HEK293 (cell line): ENCODE measurements around the gene HSPG2.

Source experiments
- FEZF1 ChIP-seq: fragments of 450-650 bp; formaldehyde crosslinking; IDR thresholded peaks from 2 replicates; pipeline ENCODE4 v1.5.1; 2016; ENCODE audit warnings: missing biosample characterization, missing genetic modification characterization
- GLI4 ChIP-seq: fragments of 450-650 bp; formaldehyde crosslinking; IDR thresholded peaks from 2 replicates; pipeline ENCODE4 v1.5.1; 2016; ENCODE audit warnings: missing biosample characterization, missing genetic modification characterization
- YY1 ChIP-seq: fragments of 450-650 bp; formaldehyde crosslinking; IDR thresholded peaks from 2 replicates; pipeline ENCODE4 v1.5.1; 2018; ENCODE audit warnings: missing biosample characterization, missing genetic modification characterization
- YY2 ChIP-seq: fragments of 450-650 bp; formaldehyde crosslinking; IDR thresholded peaks from 2 replicates; pipeline ENCODE4 v1.5.1; 2016; ENCODE audit warnings: missing biosample characterization, missing genetic modification characterization
- ZNF175 ChIP-seq: fragments of 450-650 bp; formaldehyde crosslinking; IDR thresholded peaks from 2 replicates; pipeline ENCODE4 v1.5.1; 2016; ENCODE audit warnings: missing biosample characterization, missing genetic modification characterization
- ZNF221 ChIP-seq: fragments of 450-650 bp; formaldehyde crosslinking; IDR thresholded peaks from 2 replicates; pipeline ENCODE4 v1.5.1; 2017; ENCODE audit warnings: missing biosample characterization, missing genetic modification characterization, borderline replicate concordance
- ZNF24 ChIP-seq: fragments of 450-650 bp; formaldehyde crosslinking; IDR thresholded peaks from 2 replicates; pipeline ENCODE4 v1.5.1; 2016; ENCODE audit warnings: missing biosample characterization, missing genetic modification characterization
- ZNF341 ChIP-seq: fragments of 450-650 bp; formaldehyde crosslinking; IDR thresholded peaks from 2 replicates; pipeline ENCODE4; 2016; ENCODE audit warnings: low read depth, missing biosample characterization, missing genetic modification characterization
- TF ChIP-seq, protein P1 (sequence below): fragments of 450-650 bp; formaldehyde crosslinking; IDR thresholded peaks from 2 replicates; pipeline ENCODE4 v1.5.1; 2016; ENCODE audit warnings: missing biosample characterization, missing genetic modification characterization
- TF ChIP-seq, protein P2 (sequence below): fragments of 450-650 bp; formaldehyde crosslinking; IDR thresholded peaks from 2 replicates; pipeline ENCODE4 v1.5.1; 2016; ENCODE audit warnings: missing biosample characterization, missing genetic modification characterization
- TF ChIP-seq, protein P3 (sequence below): fragments of 450-650 bp; formaldehyde crosslinking; IDR thresholded peaks from 2 replicates; pipeline ENCODE4 v1.5.1; 2017; ENCODE audit warnings: missing biosample characterization, mild to moderate bottlenecking, missing genetic modification characterization, moderate library complexity

DNA sequence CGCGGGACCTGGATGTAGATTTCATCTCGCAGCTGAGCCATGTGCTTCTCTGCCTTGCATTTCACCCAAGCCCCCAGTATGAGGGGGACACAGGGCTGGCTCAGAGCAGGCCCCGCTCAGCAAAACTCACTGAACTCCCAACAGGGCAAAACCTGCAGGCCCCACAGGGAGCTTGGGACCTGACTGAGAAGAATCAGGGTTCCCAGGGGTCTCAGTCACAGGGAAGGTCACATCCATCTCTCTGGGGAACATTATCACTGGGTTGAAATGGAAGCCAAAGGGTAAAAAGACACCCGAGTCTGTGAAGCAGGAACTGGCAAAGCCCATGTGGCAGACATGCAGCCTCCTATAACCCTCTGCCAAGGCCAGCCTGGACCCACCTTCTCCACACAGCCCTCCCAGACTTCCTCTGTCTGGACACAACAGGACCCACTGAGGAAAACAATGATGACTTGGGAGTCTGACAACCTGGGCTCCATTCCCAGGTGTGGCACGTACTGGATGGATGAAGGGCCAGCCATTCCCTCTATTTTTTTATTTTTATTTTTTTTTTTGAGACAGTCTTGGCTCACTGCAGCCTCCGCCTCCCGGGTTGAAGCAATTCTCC is 11.7 kb downstream of the HSPG2 start:
- TF ChIP-seq, protein P1, sequence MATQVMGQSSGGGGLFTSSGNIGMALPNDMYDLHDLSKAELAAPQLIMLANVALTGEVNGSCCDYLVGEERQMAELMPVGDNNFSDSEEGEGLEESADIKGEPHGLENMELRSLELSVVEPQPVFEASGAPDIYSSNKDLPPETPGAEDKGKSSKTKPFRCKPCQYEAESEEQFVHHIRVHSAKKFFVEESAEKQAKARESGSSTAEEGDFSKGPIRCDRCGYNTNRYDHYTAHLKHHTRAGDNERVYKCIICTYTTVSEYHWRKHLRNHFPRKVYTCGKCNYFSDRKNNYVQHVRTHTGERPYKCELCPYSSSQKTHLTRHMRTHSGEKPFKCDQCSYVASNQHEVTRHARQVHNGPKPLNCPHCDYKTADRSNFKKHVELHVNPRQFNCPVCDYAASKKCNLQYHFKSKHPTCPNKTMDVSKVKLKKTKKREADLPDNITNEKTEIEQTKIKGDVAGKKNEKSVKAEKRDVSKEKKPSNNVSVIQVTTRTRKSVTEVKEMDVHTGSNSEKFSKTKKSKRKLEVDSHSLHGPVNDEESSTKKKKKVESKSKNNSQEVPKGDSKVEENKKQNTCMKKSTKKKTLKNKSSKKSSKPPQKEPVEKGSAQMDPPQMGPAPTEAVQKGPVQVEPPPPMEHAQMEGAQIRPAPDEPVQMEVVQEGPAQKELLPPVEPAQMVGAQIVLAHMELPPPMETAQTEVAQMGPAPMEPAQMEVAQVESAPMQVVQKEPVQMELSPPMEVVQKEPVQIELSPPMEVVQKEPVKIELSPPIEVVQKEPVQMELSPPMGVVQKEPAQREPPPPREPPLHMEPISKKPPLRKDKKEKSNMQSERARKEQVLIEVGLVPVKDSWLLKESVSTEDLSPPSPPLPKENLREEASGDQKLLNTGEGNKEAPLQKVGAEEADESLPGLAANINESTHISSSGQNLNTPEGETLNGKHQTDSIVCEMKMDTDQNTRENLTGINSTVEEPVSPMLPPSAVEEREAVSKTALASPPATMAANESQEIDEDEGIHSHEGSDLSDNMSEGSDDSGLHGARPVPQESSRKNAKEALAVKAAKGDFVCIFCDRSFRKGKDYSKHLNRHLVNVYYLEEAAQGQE (tag by site-specific recombination) = no peak
- TF ChIP-seq FEZF1 (tag by site-specific recombination) (no peak), YY1 (tag by site-specific recombination) (no peak), ZNF341 (tag by site-specific recombination) (no peak), ZNF24 (tag by site-specific recombination) (no peak), YY2 (tag by site-specific recombination) (no peak), GLI4 (tag by site-specific recombination) (no peak), ZNF175 (tag by site-specific recombination) (no peak), ZNF221 (tag by site-specific recombination) (no peak)
- TF ChIP-seq, protein P2, sequence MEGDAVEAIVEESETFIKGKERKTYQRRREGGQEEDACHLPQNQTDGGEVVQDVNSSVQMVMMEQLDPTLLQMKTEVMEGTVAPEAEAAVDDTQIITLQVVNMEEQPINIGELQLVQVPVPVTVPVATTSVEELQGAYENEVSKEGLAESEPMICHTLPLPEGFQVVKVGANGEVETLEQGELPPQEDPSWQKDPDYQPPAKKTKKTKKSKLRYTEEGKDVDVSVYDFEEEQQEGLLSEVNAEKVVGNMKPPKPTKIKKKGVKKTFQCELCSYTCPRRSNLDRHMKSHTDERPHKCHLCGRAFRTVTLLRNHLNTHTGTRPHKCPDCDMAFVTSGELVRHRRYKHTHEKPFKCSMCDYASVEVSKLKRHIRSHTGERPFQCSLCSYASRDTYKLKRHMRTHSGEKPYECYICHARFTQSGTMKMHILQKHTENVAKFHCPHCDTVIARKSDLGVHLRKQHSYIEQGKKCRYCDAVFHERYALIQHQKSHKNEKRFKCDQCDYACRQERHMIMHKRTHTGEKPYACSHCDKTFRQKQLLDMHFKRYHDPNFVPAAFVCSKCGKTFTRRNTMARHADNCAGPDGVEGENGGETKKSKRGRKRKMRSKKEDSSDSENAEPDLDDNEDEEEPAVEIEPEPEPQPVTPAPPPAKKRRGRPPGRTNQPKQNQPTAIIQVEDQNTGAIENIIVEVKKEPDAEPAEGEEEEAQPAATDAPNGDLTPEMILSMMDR (tag by site-specific recombination) = no peak
- TF ChIP-seq, protein P3, sequence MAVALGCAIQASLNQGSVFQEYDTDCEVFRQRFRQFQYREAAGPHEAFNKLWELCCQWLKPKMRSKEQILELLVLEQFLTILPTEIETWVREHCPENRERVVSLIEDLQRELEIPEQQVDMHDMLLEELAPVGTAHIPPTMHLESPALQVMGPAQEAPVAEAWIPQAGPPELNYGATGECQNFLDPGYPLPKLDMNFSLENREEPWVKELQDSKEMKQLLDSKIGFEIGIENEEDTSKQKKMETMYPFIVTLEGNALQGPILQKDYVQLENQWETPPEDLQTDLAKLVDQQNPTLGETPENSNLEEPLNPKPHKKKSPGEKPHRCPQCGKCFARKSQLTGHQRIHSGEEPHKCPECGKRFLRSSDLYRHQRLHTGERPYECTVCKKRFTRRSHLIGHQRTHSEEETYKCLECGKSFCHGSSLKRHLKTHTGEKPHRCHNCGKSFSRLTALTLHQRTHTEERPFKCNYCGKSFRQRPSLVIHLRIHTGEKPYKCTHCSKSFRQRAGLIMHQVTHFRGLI = no peak
